DMS79 (cell line): ENCODE results near the gene TMPRSS9.

Experiments
- DNase-seq: peaks from one replicate; lab custom pipeline; 2025; lab: John Stamatoyannopoulos, UW

Gene TMPRSS9

DNA sequence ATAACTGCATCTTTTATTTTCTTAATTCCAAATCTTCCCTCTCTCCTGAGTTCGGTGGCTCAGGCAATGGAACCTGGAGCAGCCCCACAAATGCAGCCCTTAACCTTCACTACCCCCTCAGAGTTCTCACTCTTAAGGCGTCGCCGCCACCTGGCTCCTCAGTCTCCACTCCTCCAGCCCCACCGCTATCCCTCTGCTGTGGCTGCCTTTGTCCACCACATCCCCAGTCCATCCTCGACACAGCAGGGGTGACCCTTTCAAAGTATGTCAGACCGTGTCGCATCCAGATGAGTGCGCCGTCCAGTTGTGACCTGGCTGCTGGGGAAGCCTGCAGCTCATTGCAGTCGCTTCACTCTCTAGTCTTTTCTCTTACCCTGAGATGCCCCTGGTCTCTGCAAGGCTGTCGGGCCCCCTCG, 30.6 kb upstream of the TMPRSS9 start:
- DNase-seq, result no peak

DNA sequence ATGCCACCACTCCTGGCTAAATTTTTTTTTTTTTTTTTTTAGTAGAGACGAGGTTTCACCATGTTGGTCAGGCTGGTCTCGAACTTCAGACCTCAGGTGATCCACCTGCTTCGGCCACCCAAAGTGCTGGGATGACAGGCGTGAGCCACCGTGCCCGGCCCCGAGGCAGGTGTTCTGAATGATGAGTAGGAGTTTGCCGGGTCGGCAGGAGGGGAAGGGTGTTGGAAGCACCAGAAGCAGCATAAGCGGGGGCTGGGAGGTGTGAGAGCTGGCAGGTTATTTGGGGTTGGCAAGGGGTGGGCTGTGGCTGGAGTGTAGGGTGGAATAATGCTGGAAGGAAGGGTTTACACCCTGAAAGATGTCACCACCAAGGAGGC, 29.8 kb upstream of the TMPRSS9 start:
- no peak for DNase-seq

DNA sequence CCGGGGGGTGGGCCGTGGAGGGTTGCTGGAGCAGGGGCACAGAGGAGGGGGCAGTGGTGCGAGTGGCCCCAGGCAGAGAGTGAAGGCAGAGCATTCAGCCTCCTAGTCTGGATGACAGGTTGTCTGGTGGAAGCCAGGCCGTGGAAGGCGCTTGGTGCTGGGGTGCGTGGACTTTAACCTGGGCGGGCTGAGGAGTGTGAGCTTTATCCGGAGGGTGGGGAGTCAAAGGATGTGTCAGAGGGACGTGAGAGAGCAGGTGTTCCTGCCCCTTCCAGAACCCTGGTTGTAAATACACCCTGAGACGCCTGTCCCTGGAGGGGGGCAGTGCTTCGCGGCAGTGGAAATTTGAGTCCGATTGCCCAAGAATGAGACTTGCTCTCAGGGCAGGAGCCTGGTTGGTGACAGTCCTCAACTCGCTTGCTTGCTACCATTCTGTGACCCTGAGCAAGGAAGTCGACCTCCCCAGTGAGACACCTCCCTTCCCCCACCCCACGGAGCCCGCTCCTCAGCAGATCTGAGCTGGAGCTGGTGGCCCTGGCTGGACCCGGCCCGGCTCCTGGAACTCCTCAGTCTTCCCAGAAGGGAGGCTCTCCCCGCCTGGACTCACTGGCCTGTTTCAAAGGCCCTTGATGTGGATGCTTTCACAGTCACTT, 29.3 kb upstream of the TMPRSS9 start:
- peak; percentile 54 for DNase-seq

DNA sequence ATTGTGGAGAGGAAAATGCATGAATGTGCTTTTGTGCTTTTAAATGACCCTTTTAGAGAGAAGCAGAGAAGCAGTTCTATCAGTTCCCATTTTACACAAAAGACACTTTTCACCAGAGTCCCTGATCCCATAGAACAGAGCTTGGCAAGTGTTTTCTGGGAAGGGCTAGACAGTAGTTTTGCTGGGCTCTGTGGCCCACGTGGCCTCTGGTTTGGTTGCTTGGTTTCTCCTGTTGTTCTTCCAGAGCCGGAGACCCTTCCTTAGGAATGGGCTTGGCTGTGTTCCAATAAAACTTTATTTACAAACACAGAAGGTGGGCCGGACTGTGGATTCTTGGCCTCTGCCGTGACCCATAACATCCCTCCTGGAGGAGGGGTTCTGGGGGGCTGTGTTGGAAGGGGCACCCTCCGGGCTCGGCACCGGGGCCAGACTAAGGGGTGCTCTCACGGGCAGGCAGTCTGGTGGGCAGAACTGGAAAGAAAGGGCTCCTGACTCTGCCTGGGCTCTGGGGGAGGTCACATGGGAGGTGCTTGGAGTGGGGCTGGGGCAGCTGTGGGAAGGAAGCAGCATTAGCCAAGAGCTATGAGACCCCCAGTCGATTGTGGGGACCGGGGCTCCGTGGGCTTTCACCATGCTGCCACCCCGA, 28.3 kb upstream of the TMPRSS9 start:
- no peak for DNase-seq

DNA sequence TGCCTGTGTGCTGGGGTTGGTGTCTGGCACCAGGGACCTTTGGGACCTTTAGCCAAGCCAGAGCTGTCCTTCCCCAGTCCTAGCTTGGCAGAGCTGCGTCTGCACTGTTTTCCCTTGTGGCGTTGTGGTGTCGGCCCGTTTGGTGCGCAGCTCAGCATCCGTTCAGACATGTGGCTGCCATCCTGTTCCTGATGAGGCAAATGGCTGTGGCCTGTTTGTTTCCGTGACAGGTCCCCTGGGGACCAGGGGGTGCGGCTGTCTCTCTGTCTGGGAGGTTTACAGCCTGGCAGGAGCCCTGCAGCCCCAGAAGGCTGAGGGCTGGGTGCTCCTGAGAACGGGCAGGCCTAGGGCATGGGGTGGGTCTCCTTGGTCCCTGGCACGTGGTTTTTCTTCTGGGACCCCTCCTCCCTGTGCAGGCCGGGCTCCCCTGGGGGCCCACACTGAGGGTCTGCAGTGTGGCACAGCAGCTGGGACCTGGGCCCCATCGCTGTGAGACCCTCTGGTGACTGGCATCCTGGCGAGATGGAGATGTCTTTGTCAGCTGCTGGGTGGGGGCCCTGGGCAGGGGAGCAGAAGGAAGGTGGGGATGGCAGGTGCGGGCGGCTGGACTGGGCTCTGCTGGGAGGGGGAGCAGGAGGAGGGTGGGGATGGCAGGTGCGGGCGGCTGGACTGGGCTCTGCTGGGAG, 27.6 kb upstream of the TMPRSS9 start:
- peak; percentile 49 for DNase-seq

DNA sequence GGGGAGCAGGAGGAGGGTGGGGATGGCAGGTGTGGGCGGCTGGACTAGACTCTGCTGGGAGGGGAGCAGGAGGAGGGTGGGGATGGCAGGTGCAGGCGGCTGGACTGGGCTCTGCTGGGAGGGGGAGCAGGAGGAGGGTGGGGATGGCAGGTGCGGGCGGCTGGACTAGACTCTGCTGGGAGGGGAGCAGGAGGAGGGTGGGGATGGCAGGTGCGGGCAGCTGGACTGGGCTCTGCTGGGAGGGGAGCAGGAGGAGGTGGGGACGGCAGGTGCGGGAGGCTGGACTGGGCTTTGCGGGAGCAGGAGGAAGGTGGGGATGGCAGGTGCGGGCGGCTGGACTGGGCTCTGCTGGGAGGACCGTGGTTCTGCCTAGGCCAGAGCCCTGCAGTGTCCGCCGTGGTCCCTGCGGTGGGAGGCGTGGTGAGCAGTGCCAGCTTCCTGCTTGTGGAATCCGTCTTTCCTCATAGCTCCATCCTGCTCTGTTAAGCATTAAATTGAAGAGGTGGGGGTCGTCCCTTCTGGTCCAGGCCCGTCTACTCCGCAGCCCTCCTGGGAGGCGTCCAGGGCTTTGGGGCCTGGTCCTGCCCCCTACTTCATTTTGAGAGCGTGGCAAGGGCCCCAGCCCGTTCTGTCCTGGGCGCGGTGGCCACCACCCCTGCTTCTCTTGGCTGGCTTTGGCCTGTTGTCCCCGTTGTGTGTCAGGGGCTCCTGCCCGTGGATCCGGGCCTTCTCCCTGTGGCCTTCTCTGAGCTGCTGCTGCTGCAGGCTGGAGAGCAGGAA, 26.8 kb upstream of the TMPRSS9 start:
- DNase-seq, result peak; percentile 83

DNA sequence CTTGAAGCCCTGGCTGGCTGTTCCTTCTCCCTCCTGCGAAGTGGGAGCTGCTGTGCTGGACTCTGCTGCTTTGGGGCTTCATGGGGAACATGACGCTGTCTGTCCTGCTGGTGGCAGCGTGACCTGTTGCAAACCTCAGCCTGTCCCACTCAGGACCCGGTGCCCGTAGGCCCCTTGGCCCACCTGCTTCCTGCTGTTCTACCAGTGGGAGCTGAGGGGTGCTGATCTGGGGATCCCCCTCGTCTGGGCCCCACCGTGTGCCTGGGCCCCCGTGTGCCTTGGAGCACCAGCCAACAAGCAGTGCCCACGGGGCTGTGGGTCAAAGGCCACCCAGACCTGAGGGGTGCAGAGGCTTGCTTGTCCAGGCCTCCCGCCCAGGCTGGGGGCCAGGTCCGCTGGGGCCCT, 26.3 kb upstream of the TMPRSS9 start:
- DNase-seq, result no peak

DNA sequence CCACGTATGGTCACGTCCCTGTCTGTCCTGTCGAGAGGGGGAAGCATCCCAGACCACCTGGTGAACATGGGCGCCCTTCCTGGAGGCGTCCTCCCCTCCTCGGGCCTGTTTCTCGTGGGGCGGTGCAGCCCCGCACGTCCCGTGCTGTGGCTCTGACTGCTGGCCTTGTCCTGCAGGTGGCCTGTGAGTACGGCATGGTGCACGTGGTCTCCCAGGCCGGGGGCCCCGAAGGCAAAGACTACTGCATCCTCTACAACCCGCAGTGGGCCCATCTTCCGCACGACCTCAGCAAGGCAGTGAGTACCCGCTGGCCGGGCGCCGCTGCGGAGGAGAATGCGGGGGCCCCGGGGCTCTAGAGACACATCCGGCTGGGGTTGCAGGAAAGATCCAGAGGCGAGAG, 25.6 kb upstream of the TMPRSS9 start:
- DNase-seq, result no peak

DNA sequence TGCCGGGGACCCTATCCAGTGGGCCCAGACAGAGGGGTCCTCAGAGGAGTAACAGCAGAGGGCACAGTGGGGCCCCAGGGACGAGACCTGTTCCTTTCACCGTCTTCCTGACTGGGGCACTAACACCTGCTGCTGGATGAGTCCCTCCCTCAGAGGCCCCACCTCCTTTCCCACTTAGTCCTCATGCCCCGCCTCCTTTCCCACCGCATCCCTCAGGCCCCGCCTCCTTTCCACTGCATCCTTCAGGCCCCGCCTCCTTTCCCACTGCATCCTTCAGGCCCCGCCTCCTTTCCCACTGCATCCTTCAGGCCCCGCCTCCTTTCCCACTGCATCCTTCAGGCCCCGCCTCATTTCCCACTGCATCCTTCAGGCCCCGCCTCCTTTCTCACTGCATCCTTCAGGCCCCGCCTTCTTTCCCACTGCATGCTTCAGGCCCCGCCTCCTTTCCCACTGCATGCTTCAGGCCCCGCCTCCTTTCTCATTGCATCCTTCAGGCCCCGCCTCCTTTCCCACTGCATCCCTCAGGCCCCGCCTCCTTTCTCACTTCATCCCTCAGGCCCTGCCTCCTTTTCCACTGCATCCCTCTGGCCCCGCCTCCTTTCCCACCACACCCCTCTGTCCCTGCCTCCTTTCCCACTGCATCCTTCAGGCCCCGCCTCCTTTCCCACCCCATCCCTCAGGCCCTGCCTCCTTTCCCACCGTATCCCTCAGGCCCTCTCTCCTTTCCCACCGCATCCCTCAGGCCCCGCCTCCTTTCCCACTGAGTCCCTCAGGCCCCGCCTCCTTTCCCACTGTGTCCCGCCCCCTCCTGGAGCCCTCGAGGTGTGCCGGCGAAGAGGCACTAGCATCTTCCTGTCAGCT, 24.8 kb upstream of the TMPRSS9 start:
- DNase-seq, result no peak

DNA sequence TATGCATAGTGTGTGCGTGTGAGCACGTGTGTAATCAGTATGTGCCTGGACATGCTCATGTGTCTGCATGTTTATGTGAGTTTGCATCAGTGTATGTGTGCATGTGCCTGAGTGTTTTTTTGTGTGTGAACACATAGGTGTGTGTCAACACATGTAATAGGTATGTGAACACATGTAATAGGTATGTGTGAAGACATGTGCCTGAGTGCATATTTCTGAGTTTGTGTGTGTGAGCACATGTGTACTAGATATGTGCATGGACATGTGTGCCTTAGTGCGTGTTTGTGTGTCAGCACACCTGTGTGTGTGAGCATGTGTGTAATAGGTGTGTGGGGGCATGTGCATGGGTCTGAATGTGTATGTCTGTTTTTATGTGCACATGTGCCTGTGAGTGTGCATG, 24.2 kb upstream of the TMPRSS9 start:
- DNase-seq, result no peak

DNA sequence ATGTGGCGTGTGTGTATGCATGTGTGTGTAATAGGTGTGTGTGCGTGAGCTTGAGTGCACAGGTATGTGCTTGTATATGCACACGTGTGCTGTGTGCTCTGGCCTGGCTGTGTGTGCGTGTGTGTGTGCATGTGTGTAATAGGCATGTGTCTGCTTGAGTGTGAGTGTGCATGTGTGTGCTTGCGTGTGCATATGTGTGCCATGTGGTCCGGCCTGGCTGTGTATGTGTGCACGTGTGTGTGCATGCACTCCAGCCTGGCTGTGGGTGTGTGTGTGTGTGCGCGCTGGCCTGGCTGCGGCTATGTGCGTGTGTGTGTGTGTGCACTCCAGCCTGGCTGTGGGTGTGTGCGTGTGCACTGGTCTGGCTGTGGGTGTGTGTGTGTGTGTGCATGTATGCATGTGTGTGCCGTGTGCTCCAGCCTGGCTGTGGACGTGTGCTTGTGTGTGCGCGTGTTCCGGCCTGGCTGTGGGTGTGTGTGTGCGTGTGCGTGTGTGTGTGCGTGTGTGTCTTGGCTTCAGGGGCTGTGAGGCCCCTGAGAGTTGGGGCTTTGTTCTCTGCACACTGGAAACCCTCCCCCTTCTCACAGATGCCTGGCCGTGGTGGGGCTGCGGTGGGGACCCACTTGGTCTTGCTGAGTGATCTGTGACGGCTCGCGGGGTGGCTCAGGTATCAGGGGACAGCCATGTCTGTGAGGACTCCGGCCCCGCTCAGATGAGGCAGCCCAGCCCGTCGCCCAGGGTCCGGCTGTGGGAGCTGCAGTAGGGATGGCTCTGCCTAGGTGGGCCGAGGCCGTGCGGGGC, 23.3 kb upstream of the TMPRSS9 start:
- DNase-seq, result no peak

DNA sequence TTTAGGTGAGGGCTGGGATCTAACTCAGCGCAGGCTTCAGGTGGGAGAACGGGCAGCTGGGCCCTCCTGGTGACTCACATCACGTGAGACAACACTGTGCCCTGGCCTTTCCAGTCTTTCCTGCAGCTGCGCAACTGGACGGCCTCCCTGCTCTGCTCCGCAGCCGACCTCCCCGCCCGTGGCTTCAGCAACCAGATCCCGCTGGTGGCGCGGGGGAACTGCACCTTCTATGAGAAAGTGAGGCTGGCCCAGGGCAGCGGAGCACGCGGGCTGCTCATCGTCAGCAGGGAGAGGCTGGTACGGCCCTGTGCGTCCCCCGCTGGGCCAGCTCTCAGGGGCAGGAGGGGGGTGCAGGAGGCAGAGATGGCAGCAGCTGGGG, 22.7 kb upstream of the TMPRSS9 start:
- DNase-seq, result no peak

DNA sequence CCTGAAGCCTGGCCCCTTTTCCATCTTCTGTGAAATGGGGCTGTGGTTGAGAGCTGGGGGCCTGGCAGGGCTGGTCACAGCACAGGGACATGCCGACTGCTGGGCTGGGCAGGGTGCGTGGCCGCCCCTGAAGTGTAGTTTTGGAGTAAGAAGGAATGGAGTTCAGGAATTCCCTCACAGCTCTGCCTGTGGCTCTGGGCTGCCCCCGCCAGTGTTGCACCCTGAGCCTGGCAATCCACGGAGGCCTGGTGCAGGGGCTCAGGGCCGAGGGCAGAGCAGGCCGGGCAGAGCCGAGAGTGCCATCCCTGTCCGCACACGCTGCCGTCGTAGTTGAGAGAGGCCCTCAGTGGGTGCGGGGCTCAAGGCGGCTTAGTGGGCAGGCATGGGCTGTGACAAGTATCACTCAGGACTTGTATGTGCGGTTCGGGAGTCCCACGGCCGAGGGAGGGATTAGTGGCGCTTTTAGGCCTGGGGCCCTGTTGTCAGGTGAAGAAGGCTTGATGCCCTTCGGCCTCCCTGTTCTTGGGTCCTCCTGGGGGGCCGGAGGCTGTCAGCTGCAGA, 21.9 kb upstream of the TMPRSS9 start:
- DNase-seq, result no peak

DNA sequence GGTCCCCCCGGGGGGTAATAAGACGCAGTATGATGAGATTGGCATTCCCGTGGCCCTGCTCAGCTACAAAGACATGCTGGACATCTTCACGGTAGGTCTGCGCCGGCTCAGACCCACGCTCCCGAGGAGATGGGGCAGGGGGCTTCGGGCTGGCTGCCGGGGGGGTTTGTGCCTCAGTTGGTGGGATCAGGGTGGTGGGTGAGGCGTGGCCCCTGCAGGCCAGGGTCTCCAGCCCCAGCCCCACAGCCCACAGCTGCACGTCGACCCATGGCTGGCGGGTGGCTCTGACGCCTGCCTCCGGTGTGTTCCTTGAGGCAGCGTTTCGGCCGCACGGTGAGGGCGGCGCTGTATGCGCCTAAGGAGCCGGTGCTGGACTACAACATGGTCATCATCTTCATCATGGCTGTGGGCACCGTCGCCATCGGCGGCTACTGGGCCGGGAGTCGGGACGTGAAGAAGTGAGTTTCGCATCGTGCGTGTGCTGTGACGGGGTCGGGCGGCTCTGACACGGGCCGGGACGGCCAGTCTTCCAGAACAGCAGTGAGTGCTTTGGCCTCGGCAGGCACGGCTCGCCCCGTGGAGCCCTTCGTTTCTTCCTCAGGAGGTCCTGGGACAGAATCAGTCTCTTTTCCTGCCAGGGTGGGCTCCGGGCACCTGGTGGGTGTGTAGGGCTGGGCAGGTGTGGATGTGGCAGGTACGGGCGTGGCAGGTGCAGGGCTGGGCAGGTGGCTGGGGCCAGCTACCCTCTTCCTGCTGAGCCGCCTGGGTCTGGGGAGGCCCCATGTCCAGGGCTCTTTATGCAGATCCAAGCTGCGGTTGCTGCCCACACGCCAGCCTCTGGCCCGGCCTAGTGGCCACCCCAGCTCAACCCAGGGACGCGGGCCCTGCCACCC, 21.1 kb upstream of the TMPRSS9 start:
- no peak for DNase-seq

DNA sequence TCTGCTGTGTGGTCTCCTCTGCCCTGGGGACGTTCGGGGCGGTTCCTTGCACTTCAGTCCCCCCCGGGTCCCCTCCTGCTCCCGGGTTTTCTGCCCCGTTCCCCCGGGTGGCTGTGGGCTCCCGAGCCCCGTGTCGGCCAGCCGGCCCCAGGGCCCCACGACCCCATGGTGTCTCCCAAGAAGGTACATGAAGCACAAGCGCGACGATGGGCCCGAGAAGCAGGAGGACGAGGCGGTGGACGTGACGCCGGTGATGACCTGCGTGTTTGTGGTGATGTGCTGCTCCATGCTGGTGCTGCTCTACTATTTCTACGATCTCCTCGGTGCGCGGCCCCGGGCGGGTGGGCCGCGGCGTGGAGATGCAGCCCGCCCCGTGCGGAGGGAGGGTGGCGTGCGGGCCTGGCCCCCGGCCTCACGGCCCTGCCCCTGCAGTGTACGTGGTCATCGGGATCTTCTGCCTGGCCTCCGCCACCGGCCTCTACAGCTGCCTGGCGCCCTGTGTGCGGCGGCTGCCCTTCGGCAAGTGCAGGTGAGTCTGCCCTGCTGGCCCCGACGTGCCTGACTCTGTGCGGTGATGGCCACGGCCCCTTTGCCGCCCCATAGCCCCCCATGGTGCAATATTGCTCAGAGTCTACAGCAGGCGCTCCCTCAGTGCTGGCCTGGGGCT, 20.3 kb upstream of the TMPRSS9 start:
- DNase-seq, result no peak

DNA sequence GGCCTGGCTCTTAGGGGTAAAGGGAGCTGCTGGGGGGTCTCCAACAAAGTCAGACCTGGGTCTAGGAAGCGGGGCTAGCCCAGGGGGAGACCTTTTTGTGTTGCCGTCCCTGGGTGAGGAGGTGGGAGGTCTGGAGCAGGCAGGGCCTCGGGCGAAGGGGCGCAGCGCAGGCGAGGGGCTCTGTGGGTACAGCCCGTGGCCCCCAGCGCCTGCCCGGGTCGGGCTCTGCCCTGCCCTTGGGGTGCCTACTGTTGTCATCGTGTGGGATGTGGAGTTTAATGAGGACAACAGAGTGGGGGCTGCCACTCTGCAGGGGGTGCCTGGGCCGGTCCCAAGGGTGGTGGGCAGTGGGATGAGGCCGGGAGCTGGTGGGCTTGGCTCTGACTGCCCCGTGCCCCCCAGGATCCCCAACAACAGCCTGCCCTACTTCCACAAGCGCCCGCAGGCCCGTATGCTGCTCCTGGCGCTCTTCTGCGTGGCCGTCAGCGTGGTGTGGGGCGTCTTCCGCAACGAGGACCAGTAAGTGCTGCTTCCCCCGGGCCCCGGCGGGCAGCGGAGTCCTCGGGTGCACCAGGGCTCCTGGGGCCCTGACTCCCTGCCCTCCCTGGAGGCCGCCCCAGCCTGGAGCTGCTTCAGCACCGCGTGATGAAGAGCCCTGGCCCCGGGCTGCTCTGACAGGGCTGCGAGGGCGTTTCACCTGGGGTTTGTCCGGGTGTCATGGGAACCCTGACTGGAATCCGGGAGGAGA, 19.4 kb upstream of the TMPRSS9 start:
- DNase-seq, result no peak

DNA sequence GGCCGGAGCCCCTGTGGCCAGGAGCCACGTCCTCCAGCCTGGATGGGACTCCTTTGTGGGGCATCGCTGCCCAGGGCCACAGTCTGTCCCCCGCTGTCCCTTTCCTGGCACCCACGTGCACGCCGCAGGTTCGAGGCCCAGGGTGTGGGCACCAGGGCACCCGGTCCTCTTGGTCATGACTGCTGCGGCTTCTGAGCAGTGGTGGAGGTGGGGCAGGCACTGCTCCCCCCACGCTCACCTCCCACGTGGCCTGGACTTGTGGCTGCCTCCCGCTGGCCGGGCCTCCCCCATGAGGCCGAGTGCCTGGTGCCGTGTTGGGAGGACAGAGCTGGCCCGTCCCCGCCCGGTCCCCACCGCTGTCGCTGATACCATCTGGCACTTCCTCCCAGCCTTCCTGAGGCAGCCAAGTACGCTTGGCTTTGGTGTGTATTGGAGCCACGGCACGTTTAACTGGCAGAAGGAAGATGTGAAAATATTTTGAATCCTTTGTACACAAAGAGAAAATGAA, 18.8 kb upstream of the TMPRSS9 start:
- no peak for DNase-seq

DNA sequence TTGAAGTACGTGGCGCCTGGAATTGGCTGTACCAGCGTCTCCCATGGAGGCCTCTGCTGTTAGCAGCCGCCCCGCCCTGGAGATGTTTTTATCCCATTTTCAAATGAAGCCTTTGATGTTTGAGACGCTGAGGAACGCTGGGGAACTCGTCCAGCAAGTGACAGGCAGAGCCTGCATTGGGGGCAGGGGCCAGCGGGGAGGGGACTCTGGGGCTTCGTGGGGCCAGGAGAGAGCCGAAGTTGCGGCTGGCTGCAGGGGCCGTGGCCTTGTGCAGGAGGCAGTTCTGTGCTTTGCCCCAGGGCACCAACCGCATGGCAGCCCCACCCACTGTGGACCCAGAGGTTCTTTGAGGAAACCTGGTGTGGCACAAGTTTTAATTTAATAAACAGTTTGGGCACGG, 18.1 kb upstream of the TMPRSS9 start:
- DNase-seq, result no peak
